HepG2 (cell line): ENCODE results near the gene TBC1D7. TPM values are rescaled to one million over a fixed set of nuclear protein-coding genes. Genes with fewer than 3 reads are reported as not detected.

Experiments used
- ATAC-seq: fragments of 200-7000 bp; cut with Tn5 transposase; 3 replicates; pipeline ENCODE4 v1.9.1; 2020; ENCODE audit warnings: mild to moderate bottlenecking, moderate library complexity
- BruUV-seq: library from RNA; stranded (reverse); fragments of 400-500 nt; replicated peaks from 2 replicates; lab custom pipeline; 2021; lab: Mats Ljungman, UMichigan
- CTCF ChIA-PET: fragments of 300-600 bp; formaldehyde crosslinking; extraction: SDS; loops from one replicate; lab custom pipeline; 2021; ENCODE audit warnings: low total read pairs, inconsistent platforms, low intra/inter-chr PET ratio; lab: Yijun Ruan, JAX
- POLR2A ChIA-PET: fragments of 350-600 bp; sonication (Branson Sonifier 250); formaldehyde crosslinking; loops from one replicate; lab custom pipeline; 2020; ENCODE audit warnings: antibody characterized with exemption, inconsistent platforms; lab: Yijun Ruan, JAX
- DNase-seq: peaks from one replicate; pipeline ENCODE4 v3.0.0-alpha.2; 2015; ENCODE audit warnings: low spot score
- FAIRE-seq: peaks from 3 replicates; lab custom pipeline; 2011; peaks lifted over from hg19 to GRCh38; lab: Jason Lieb, UNC
- H2AFZ ChIP-seq: one replicate; pipeline ENCODE4 v1.6.1; 2011; ENCODE audit warnings: low read length, inconsistent platforms
- H3K27ac ChIP-seq: fragments of 300-600 bp; 3 replicates; pipeline ENCODE4 v1.8.0; 2011; ENCODE audit warnings: mixed run types, mild to moderate bottlenecking, mixed read lengths, low read length, inconsistent platforms; ENCODE audit not compliant: insufficient read depth; ENCODE audit errors: extremely low read length
- H3K27me3 ChIP-seq, 2 experiments: fragments of 200-600 bp in 1 of 2; 2 replicates in 1 of 2; 3 replicates in 1 of 2; pipeline versions ENCODE4 v1.6.0 to v1.8.0; 2011; ENCODE audit warnings: low read length in 2 of 2, mild to moderate bottlenecking in 2 of 2, moderate library complexity in 2 of 2, inconsistent platforms in 1 of 2; ENCODE audit not compliant: insufficient read depth in 2 of 2, control insufficient read depth in 1 of 2
- H3K36me3 ChIP-seq, 2 experiments: fragments of 200-600 bp in 1 of 2; replicated peaks in 1 of 2; 2 replicates in 1 of 2; 3 replicates in 1 of 2; pipeline versions ENCODE4 v1.5.1 to v1.8.0; 2011; ENCODE audit warnings: low read length in 2 of 2, inconsistent platforms in 1 of 2; ENCODE audit not compliant: insufficient read depth in 2 of 2, control insufficient read depth in 1 of 2
- H3K4me1 ChIP-seq: 2 replicates; pipeline ENCODE4 v1.5.1; 2012; ENCODE audit warnings: low read length, inconsistent platforms; ENCODE audit not compliant: insufficient read depth
- H3K4me2 ChIP-seq: 2 replicates; pipeline ENCODE4 v1.6.0; 2011; ENCODE audit warnings: low read depth, low read length, inconsistent platforms
- H3K4me3 ChIP-seq, 3 experiments: fragments of 200-600 bp in 1 of 3; sonication (generic), shearing (Covaris generic) in 1 of 3; replicated peaks in 1 of 3; 2 replicates each; pipeline ENCODE4 v1.5.1; 2011 to 2016; ENCODE audit warnings: low read length in 3 of 3, inconsistent platforms in 2 of 3, low read depth in 2 of 3, mild to moderate bottlenecking in 2 of 3, control low read depth in 1 of 3, mixed read lengths in 1 of 3; ENCODE audit not compliant: insufficient read depth in 1 of 3
- H3K79me2 ChIP-seq: one replicate; pipeline ENCODE4 v1.6.1; 2011; ENCODE audit warnings: low read length, inconsistent platforms; ENCODE audit not compliant: insufficient read depth
- H3K9ac ChIP-seq: 2 replicates; pipeline ENCODE4 v1.6.0; 2011; ENCODE audit warnings: mild to moderate bottlenecking, low read depth, low read length, inconsistent platforms; ENCODE audit not compliant: insufficient read depth
- H3K9me3 ChIP-seq: 2 replicates; pipeline ENCODE4 v1.5.1; 2012; ENCODE audit warnings: mild to moderate bottlenecking, low read length
- H4K20me1 ChIP-seq: 2 replicates; pipeline ENCODE4 v1.6.0; 2011; ENCODE audit warnings: inconsistent platforms, mild to moderate bottlenecking, low read length, moderate library complexity; ENCODE audit not compliant: insufficient read depth
- CSRNP1 ChIP-seq: sonication (generic); formaldehyde crosslinking; IDR thresholded peaks from 2 replicates; pipeline ENCODE4 v1.8.1; 2023; ENCODE audit warnings: mild to moderate bottlenecking, missing genetic modification reagents
- SALL1 ChIP-seq: sonication (generic); formaldehyde crosslinking; IDR thresholded peaks from 2 replicates; pipeline ENCODE4 v1.8.0; 2022; ENCODE audit warnings: mild to moderate bottlenecking, missing genetic modification reagents
- SKI ChIP-seq: fragments of 450-650 bp; IDR thresholded peaks from one replicate; pipeline ENCODE4 v1.6.1; 2018; ENCODE audit warnings: mild to moderate bottlenecking; ENCODE audit not compliant: partially characterized antibody
- SP4 ChIP-seq: sonication (generic); formaldehyde crosslinking; IDR thresholded peaks from 2 replicates; pipeline ENCODE4 v1.8.1; 2023; ENCODE audit warnings: mild to moderate bottlenecking, missing genetic modification reagents
- TCF12 ChIP-seq, 2 experiments: fragments of 450-650 bp in 1 of 2; sonication (generic) in 1 of 2; formaldehyde crosslinking in 1 of 2; IDR thresholded peaks; 2 replicates each; pipeline versions ENCODE4 v1.6.1 to v1.8.0; 2017 to 2022; ENCODE audit warnings: antibody characterized with exemption in 1 of 2, mild to moderate bottlenecking in 1 of 2, missing genetic modification reagents in 1 of 2, moderate library complexity in 1 of 2
- ZNF205 ChIP-seq: IDR thresholded peaks from 2 replicates; pipeline ENCODE4 v1.6.1; 2018; ENCODE audit warnings: missing biosample characterization, missing genetic modification reagents
- ZNF264 ChIP-seq: sonication (generic); formaldehyde crosslinking; IDR thresholded peaks from 2 replicates; pipeline ENCODE4 v1.4.0; 2020; ENCODE audit warnings: missing genetic modification reagents
- ZNF720 ChIP-seq: sonication (generic); formaldehyde crosslinking; IDR thresholded peaks from 2 replicates; pipeline ENCODE4 v1.4.0; 2020; ENCODE audit warnings: missing genetic modification reagents
- ZNF761 ChIP-seq: sonication (generic); formaldehyde crosslinking; conservative IDR thresholded peaks from 2 replicates; pipeline ENCODE4 v1.4.0; 2020; ENCODE audit warnings: mild to moderate bottlenecking, missing genetic modification reagents
- ZNF841 ChIP-seq: sonication (generic); formaldehyde crosslinking; IDR thresholded peaks from 2 replicates; pipeline ENCODE4 v1.8.1; 2023; ENCODE audit warnings: missing genetic modification reagents, borderline replicate concordance
- ZSCAN25 ChIP-seq: sonication (generic); formaldehyde crosslinking; IDR thresholded peaks from 2 replicates; pipeline ENCODE4 v1.8.0; 2022; ENCODE audit warnings: mild to moderate bottlenecking, missing genetic modification reagents
- WGBS: methylation state at CpG from one replicate; pipeline ENCODE4 v1.1.6; 2017; ENCODE audit warnings: low lambda C conversion rate; 5-methylcytosine and 5-hydroxymethylcytosine counted together
- in situ Hi-C: cut with HindIII; loops from 2 replicates; pipeline ENCODE4 v1.10.0; 2017; ENCODE audit warnings: low pct_unique_long_range_greater_than_20kb; ENCODE audit not compliant: extremely low pct_ligation_motif_present
- intact Hi-C: fragments of 100-400 bp; cut with micrococcal nuclease; formaldehyde crosslinking; loops from one replicate; pipeline ENCODE4 v1.10.0; 2022; ENCODE audit not compliant: unreplicated experiment
- polyA plus RNA-seq, 8 experiments: library from polyadenylated mRNA; depleted of rRNA in 3 of 8; stranded (reverse) in 7 of 8; unstranded in 1 of 8; fragments of >200 nt; fragmentation: Illumina TruSeq in 4 of 8; extraction: Trizol in 4 of 8; gene quantifications; 2 replicates each; pipeline versions ENCODE4 v1.2.1 to v1.2.3, GENCODE V29; 2011 to 2016; ENCODE audit warnings: low read depth in 4 of 8, missing spikeins in 1 of 8, mixed read lengths in 1 of 8; ENCODE audit not compliant: insufficient read depth in 1 of 8
- total RNA-seq, 5 experiments: library from RNA; depleted of rRNA; stranded (reverse); fragments of >200 nt; fragmentation: Illumina TruSeq; extraction: Trizol; gene quantifications; 2 replicates each; pipeline ENCODE4 v1.2.3, GENCODE V29; 2016; ENCODE audit warnings: low read depth in 1 of 5

Gene TBC1D7
- total and polyA plus RNA-seq, 2 of the 13 experiments (the other 11 are each of a cell fraction or from before 2014, with no cell fraction given): 23.3 to 30.8 TPM

- Histone ChIP-seq H3K27ac (no peak overlapping the region), H3K27me3 (no peaks in the 10 kb centered on the region), H3K4me2 (no peak overlapping the region), H3K4me3 (no peak overlapping the region), H2AFZ (no peak overlapping the region), H3K4me1 (peaks cover 28% of the 10 kb centered on the region), H4K20me1 (no peaks in the 10 kb centered on the region), H3K9ac (no peak overlapping the region), H3K79me2 (no peaks in the 10 kb centered on the region), H3K9me3 (peaks cover 28% of the 10 kb centered on the region), H3K36me3 (no peaks in the 10 kb centered on the region)
- no TSS peak for BruUV-seq
- TF ChIP-seq ZNF841 (CRISPR knock-in tag) (no peak), TCF12 (IDR thresholded peaks at IDR 0.05) (no peak), TCF12 (CRISPR knock-in tag; IDR thresholded peaks at IDR 0.05) (no peak), CSRNP1 (CRISPR knock-in tag) (no peak)
- 84% methylated on average over 6 of the region's 6 CpGs for WGBS
- DNase-seq (no peak), FAIRE-seq (no peak), ATAC-seq (no peak)
- intact Hi-C loops (no loop called here), in situ Hi-C loops (no loop called here)
- POLR2A ChIA-PET: interaction anchor here (0.8 kb wide), 1 partner anchor 44 kb away, joined by 3 read pairs; the partner anchor contains the start of gene TBC1D7
- CTCF ChIA-PET: no interaction called here
Observed at GRCh38 chr6:13284646-13285045, 43.7 kb downstream of the TBC1D7 start.

- peak; percentile 18 for DNase-seq
- peak; percentile 80 for ATAC-seq
- H3K4me2 ChIP-seq: peak overlapping the region; percentile 54; the same call in 1 of the 2 replicates
- no peaks in the 10 kb centered on the region for H3K79me2 ChIP-seq
- intact Hi-C loops: no loop called here
- H4K20me1 ChIP-seq: no peaks in the 10 kb centered on the region
- in situ Hi-C loops: no loop called here
- H3K9ac ChIP-seq: no peak overlapping the region
- H3K27me3 ChIP-seq: no peaks in the 10 kb centered on the region
- H3K9me3 ChIP-seq: peaks cover 23% of the 10 kb centered on the region
- CTCF ChIA-PET: no interaction called here
- no peak overlapping the region for H3K27ac ChIP-seq
- POLR2A ChIA-PET: no interaction called here
- WGBS: 59% methylated on average over 14 of the region's 14 CpGs
- no peaks in the 10 kb centered on the region for H3K36me3 ChIP-seq
- H3K4me1 ChIP-seq: peaks cover 18% of the 10 kb centered on the region
- no peak for FAIRE-seq
- no peak overlapping the region; a peak in 1 of 6 replicates for H3K4me3 ChIP-seq
- no TSS peak for BruUV-seq
- no peak overlapping the region for H2AFZ ChIP-seq
- peak; percentile 17 for TF ChIP-seq SKI
- peak; percentile 16; the same call in 1 of the 2 replicates for TF ChIP-seq SALL1 (CRISPR knock-in tag)
- TF ChIP-seq ZSCAN25 (CRISPR knock-in tag): peak; percentile 96
- TF ChIP-seq ZNF264 (CRISPR knock-in tag): no peak
- 0 out of 2 replicates have a peak, but pooled peaks have one; percentile 20 for TF ChIP-seq ZNF761 (CRISPR knock-in tag)
- peak; percentile 88; the same call in 1 of the 2 replicates for TF ChIP-seq ZNF205 (CRISPR knock-in tag)
- TF ChIP-seq ZNF720 (CRISPR knock-in tag): no peak
- TF ChIP-seq SP4: 0 out of 2 replicates have a peak, but pooled peaks have one; percentile 16
Observed at GRCh38 chr6:13283331-13283730, 45.0 kb downstream of the TBC1D7 start.
